ENCODE measurements around the gene ZDHHC8.
A peak's percentile ranks its signal among the peaks of the same experiment; 100 is the strongest.
"Not testable (repeated sequence)": the region's sequence is repeated elsewhere in the genome, so short reads cannot be mapped to it uniquely, and the experiment has no call there.

The ZDHHC8 gene

DNA sequence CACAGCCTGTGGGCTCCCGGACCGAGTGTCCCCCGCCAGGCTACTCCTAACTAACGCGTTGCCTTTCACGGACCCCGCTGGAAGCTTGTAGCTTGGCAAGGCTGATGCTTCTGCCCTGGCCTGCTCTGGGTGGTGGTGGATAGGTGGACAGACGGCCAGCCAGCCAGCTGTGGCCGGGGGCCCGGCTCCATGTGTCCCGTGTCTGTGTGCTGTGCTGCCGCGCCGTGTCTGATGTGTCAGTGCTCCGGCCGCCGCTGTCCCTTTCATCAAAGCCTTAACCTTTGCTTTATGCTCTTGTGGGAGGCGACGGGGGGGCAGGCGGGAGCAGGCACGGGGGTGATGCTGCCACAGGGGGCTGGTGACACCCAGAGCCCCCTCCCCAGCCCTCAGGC, 14.2 kb downstream of the ZDHHC8 start:
- no peak for DNase-seq

DNA sequence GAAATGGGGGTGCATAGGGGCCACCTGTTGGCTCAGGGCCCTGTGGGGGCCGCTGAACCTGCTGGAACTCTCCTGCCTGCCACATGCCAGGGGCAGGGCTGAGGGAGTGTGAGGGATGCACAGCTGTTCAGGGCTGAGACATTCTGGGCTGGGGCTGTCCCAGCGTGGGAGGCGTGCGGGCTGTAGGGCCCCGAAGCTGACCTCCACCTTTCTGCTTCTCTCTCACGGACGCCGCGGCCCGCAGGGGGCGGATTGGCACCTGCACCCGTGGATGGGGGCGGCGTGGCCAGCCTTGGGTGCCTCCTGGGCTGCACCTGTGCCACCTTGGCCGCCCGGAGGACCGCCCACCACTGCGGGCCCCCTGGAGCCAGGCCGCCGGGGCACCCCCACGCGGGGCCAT, 15.2 kb downstream of the ZDHHC8 start:
- no peak for DNase-seq

DNA sequence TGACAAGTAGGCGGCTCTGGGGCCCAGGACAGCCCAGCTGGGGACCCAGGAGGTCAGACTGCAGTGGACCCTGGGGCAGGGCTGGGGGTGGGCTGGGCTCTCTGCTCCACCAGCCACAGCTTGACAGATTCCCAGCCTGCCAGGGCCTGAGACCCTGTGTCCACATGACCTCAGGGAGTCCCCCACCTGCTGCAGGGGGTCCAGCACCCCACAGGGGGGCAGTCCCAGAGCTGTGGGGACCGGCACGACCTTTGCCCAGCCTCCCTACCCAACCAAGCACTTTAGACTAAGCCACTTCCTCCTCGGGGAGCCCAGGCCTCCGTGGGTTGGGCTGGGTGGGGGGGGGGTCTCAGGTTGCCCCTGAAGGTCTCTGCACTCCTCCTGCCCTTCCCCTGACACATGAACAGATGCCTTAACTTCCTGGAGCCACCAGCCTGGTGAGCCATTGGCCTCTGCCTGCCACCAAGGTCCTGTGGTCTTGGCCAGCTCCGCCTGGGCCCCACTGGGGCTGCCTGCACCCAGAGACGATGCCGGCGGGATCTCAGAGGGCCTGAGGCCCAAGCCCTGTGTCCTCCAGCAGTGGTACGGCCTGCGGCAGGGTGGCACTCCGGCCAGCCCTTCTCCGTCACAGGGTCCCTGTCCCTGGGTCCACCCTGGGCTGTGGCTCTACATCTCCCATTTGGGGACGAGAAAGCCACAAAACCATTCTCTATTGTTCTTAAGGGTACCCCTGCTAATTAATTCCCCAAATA, 15.8 kb downstream of the ZDHHC8 start:
- no peak for DNase-seq

DNA sequence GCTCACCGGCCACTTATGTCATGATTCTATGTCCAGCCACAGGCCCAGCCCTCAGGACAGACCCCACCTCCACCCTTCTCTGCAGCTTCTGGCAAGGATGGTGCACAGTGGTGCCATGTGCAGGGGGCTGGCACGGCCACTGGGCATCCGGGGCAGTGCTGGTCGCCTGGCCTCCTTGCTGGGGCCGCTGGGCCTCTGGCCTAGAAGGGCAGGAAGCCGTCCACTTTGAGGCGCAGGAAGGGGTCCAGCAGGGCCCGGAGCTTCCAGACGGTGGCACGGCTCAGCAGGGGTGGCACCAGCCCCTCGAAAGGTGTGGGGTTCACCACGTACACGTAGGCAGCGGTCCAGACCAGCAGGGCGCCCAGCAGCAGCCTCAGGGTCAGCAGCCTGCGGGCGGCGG, 16.8 kb downstream of the ZDHHC8 start:
- DNase-seq: no peak

DNA sequence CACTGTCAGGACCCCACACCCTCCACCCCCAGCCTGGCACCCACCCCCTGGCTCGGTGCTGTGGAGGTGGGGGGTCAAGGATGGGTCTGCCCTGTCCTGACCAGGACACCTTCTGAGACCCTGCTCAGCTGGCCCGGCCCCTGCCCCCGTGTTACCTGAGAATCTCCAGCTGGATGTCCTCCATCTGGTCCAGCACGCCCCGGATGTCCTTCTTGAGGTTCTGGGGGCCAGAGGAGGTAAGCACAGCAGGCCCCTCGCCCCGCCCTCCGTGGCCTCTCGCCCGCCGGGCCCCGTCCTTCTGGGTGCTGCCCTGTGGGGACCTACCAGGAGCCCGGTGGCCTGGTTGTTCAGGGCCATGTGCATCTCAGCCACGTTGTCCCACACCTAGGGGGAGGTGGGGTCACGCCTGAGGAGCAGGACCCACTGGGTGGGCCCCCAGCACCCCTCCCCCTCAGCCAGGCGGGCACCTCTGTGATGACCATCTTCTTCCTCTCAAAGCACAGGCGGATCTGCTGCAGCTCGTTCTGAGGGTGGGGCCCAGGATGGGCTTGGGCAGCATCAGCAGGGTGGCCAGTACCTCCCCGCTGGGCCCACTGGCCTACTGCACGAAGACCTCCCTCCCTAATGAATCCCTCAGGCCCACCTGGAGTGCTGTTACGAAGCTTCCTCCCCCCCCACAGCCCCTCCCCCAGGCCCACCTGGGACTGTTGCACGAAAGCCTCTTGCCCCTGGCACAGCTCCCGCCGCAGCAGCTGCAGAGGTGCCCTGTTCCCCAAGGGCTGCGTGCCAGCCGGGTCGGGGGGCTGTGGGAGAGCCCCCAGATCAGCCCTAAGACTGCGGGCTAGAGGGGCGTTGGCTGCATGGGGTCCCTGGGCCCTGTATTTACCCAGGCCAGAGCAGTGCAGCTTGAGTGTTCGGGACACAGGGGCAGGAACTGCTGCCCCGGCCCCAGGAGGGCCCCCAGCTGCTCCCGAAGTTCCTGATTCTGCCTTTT, 17.9 kb downstream of the ZDHHC8 start:
- DNase-seq: no peak

DNA sequence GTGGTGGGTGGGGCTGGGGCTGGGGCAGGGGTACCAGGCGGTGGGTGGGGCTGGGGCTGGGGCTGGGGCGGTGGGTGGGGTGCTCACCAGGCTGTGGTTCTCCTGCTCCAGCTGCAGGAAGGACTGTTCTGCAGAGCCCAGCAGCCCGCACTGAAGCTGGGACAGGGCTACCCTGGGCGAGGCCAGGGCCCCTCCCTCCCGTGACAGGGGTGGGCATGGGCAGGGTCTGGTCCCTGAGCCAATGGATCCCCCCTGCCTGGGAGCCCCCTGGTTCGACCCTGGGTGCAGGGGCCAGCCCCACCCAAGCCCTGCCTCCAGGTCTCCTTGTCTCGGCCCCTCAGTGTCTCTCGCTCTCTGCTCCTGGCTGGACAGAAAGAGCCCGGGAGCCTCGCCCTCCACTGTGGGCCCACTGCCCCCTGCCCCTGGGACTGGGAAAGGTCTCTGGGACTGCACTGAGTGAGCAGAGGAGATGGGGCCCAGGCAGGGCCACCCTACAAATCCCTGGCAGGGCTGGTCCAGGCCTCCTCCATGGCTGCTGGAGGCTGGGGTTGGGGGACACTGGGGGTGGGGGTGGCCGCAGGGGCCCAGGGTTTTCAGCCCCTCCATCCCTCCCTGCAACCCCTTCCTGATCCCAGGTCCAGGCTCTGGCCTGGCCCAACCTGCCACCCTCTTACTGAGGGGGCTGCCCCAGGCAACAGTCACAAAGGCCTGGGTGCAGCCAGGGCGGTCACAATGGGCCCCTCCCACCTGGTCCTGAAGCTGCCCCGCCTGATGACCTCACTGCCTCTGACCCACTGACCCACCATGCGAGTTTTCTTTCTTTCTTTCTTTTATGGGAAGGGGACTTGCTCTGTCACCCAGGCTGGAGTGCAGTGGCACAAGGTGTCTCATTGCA, 19.0 kb downstream of the ZDHHC8 start, which contains the start of gene CCDC188:
Gene CCDC188 (minus strand): TSS at position 675 of the 895 bp plus-strand sequence. CDS start 69 bp downstream, at position 606.
- DNase-seq: no peak

DNA sequence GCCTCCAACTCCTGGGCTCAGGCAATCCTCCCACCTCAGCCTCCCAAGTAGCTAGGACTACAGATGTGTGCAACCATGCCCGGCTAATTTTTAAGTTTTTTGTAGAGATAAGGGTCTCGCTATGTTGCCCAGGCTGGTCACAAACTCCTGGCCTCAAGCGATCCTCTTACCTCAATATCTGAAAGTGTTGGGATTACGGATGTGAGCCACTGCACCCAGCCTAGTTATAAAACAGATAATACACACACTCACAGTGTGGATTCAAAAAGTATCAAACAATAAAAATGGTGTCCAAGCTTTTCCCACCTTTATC, 19.6 kb downstream of the ZDHHC8 start:
- no peak for DNase-seq

DNA sequence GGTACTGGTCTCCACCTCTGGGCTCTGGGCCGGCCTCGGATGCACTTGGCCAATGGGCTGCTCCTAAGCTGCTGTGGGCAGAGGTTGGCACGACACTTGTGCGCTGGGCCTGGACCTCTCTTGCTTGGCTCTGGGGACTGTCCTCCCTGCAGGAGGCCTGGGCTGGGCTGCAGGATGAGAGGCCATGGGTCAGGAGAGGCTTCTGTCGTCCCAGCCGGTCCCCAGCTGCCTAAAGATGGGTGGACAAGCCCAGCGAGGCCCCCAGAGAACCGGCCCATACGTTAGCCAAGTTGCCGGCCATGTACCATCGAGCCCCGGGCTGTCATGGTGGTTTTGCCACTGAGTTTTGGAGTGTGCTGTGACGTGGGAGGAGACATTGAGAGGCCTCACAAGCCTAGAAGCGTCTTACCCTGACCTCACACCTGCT, 20.9 kb downstream of the ZDHHC8 start:
- DNase-seq: no peak

DNA sequence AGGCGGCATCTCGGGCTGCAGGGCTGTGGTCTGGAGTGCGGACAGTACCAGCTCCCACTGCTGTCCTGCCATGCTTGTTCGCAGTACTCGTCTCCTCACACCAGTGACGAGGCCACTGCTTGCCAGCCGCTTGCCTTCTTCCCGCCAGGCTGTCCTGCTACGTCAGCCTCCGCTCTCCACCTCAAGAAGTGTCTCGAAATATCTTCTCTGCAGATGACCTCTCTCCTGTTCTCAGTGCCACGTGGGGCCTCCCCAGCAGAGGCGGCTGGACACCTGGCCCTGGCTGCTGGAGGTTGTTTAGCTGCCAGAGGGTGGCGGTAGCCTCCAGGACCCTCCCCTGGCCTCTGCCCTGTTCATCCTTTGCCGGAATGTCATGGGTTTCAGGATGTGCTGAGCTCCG, 22.3 kb downstream of the ZDHHC8 start:
- DNase-seq: no peak

DNA sequence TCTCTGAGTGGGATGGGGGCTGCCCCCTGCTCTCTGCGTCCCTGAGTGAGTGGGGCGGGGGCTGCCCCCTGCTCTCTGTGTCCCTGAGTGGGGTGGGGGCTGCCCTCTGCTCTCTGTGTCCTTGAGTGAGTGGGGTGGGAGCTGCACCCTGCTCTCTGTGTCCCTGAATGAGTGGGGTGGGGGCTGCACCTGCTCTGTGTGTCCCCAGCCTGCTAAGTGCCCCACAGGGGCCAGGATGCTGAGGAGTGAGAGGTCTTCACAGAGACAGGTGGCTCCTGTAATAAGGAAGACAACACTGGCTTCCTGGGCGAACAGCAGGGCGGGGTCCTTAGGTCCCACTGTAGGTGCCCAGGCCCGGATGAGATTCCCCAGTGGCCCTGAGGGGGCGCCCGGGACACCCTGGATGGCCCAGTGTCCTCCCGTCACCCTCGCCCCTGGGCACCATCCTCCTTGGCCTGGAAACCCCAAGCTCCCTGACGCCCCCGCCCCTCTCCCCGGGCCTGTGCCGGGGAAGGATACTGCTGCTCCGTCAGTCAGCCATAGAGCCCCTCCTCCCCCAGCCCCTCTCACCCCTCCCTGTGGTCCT, 23.1 kb downstream of the ZDHHC8 start:
- no peak for DNase-seq

DNA sequence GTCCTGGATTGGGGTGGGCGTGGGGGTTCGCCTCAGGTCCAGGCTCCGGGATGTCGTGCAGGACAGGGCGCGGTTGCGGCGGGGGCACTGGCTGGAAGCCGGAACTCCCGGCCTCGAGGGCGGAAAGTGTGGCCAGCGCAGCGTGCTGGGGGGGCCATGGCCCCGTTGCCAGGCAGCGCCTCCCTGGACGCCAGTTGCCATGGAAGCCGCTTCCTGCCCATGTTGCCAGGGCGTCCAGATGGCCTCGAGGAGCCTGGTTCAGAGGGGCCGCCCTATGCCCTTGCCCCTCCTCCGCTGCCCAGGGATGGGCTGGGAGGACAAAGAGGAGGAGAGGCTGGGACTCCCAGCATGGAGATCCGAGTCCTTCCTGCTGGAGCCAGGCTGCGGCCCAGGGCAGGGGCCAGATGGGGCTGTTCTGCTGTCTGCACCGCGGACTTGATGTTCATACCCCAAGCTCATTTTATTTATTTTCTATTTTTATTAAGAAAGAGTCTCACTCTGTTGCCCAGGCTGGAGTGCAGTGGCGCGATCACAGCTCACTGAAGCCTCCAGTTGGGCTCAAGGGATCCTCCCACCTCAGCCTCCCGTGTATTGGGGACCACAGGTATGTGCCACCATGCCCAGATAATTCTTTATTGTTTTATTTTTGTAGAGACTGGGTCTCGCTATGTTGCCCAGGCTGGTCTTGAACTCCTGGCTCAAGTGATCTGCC, 23.9 kb downstream of the ZDHHC8 start:
- no peak for DNase-seq

DNA sequence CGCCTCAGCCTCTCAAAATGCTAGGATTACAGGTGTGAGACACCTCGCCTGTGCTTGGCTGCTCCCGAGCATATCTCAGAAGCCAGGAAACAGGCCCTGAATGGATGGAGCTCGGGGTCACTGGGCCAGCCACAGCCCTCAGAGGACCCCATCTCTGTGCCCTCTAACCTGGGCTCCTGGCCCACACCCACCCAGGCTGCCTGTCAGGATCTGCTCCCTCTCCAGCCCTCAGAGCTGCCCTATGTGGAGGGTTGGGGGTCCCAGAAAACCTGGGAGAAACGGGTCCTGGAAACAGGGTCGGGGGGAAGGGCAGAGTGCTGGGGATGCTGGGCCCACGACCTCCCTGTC, 24.4 kb downstream of the ZDHHC8 start:
- DNase-seq: no peak

DNA sequence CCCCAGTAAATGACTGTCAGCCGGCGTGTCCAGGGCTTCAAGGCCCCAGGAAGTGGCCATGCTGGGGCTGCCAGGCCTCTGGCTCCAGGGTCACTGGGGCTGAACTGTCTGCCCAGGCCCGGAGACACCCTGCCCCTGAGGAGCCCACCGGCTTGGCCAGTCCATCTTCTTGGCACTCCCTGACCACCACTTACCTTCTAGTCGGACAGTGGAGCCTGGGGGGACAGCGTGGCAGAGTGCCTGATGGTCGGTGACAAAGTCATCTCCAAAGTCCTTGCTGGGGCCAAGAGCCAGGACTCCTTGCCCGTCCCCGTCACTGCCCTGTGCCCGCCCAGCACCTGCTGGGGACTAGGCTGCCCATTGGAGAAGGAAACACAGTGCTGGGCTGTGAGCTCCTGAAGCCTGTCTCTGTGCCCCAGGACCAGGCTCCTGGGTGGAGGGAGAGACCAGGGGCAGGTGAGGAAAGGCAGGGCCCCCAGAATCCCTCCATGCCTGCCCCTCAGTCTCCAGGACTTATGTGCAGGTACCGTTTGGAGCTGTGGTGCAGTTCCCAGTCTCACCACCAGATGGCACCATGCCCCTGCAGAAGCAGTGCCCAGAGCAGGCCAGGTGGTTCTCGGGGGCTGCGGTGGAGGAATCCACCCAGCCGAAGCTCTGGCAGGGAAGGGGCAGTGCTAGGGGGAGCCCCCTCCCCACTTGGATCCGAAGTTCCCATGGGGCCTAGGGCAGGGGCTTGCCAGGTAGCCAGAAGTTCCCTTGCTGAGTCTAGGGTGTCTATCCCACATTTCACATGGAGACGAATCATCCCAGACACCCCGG, 25.2 kb downstream of the ZDHHC8 start:
- DNase-seq: peak; percentile 93

DNA sequence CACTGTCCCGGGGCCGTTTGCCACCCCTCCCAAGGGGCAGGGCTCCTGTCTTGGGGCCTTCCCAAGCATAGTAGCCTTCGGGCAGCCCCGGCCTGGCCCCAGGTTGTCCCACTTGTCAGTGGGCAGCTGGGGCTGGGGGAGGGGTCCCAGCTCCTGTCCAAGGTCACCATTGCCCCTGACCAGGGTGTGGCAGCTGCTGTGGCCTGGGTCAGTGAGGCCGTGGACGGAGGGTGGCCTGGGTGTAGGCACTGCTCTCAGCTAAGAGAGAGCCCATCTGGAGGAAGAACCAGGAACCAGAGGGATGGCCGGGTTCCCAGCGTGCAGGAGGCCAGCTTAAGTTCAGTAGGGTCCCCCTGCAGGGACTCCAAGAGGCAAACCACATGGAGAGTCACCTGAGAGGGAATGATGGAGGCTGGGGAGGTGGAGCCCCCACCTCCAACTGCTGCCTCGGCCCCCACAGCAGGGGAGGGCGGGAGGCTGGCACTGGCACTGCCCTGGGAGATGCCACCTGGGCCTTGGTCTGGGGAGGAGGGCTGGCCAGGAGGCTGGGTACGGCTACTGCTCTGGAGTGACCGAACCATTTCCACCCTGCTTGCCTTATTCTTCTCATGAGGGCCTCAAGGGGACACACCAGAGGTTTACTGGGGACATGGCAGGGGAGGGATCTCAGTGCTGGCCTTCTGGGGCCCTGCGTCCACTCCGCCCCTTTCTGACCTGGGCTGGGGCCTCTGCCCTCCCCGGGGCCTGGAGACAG, 26.0 kb downstream of the ZDHHC8 start:
- DNase-seq: no peak

DNA sequence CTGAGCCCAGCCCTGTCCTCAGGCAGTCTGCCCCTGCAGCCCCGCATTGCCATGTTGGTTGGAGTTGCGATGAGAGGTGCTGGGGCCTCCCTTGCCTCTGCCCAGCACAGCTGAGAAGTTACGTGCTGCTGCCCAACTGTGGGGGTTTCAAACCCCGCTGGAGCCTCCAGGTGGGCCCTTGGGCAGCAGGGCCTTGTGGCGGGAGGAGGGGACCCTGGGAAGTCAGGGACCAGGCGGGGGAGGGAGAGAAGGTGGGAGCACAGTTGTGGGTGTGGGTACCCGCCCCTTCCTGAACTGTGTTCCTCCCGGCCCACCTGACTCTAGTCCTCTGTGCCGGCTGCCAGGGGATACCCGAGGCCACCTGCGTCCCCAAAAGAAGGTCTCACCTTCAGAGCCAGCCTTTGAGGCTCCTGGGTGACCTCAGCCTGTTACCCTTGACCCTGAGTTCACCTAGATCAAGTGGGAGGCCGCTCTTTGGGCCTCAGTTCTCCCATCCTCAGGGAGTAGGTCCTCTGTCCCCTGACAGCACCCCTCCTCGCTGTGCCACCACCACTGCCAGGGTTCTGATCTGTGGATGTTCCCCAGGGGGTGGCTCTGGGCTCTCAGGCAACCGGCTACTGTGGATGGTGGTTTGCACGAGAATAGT, 26.9 kb downstream of the ZDHHC8 start:
- DNase-seq: no peak

DNA sequence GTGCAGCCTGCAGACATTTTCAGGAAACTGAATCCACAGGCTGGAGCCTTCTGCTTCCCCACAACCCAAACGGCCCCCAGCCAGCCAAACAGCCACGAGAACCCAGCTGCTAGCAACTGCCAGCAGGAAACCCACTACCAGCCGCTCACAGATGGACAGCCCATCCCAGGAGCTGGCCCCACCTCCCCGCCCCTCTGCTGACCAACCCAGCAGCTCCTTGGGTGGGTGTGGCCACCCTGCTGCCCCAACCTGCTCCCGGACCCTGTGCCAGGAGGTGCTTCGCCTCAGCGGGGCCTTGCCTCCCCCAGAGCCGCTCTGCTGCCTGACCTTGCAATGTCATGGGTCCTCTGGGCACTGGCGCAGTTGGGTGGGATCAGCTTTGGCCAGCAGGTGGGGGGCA, 27.5 kb downstream of the ZDHHC8 start:
- no peak for DNase-seq

DNA sequence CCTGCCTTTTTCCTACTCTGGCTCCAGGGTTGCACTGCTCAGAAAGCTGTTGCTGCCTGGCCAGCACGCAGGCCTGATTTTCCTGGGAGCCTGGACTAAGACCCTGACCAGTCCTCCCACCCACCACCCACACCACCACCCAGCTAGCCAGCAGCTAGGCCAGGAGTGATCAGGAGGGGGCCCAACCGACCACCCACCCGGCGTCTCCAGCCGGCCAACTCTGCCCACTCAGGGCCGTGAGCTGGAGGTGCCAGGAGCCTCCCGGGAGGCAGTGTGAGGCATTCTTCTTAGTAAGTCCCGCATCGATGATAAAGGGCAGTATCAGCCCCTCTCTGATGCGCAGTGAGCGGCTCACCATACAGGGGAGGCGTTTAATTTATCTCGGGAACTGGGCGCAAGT, 27.9 kb downstream of the ZDHHC8 start:
- not testable (repeated sequence) for DNase-seq

DNA sequence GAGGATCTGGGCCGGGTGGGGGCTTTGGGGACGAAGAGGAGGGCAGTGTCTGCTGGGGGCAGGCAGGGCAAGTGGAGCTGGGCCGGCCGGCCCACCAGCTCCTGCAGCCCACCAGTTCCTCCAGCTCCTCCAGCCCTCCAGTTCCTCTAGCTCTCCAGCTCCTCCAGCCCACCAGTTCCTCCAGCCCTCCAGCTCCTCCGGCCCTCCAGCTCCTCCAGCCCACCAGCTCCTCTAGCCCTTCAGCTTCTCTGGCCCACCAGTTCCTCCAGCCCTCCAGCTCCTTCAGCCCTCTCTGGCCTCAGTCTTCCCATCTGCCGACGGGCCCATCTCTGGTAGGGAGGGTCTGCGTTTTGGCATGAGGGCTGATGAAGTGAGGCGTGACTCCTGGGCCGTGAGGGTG, 28.4 kb downstream of the ZDHHC8 start:
- no peak for DNase-seq

DNA sequence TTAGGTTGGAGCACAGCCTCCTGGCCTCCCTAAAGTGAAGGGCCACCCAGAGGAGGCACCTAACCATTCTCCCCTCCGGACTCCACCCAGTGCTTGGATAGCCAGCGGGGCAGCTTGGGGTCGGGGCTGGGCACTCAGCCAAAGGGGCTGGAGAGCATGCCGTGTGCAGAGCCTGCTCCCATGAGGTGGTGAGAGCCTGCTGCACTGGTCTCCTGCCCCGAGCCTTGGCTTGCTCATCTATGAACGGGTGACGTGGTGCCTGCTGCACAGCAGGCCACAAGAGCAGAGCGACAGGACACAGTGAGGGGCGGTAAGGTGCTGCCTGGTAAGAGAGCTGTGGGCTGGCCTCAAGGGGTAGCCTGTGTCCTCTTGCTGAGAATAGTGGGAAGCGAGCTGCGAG, 33.3 kb downstream of the ZDHHC8 start:
- no peak for DNase-seq

DNA sequence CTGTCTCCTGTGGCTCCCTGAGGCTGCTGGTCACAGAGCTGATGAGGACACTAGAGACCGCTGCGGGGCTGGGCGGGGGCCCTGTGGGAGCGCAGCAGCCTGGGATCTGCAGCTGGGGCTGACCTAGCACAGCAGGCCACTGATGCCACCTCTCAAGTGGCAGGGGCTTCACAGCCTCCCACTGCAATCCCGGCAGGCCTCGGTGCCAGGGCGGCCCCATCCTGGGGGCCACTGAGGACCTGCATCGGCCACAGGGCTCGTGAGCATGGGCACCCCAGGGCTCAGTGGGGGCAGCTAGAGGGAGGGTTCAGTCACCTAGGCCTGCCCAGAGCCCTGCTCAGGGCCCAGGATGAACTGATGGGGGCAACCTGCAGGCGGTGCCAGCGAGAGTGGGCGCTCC, 33.8 kb downstream of the ZDHHC8 start:
- no peak for DNase-seq

All from activated CD8-positive, alpha-beta memory T cell treated with anti-CD3 and anti-CD28 coated beads, Interleukin-2, amount 50 U/mL, for 4 hours (primary cell).